ENCODE data around the gene EVC2.

Gene EVC2

DNA sequence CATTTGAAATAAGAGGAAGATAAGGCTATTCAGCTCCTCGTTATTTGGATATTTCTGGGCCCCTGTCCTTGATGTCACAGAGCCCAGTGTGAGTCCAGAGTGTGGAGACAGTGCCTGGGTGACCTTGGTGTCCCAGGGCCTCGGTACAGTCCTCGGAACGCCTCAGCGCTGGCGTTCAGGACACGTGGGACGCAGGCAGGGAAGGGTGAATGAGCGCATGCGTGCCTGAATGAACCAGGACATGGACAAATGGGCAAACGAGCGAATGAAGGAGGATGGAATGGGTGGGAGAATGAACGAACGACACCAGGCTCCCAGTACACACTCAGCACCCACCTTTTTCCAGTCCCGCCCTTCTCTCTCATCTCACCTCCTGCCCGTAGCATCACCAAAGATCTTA, 46.8 kb upstream of the EVC2 start:
- no peak for TF ChIP-seq CTCF (IDR thresholded peaks at IDR 0.05)
- TF ChIP-seq ZFX (IDR thresholded peaks at IDR 0.05; ENCODE audit: borderline replicate concordance), result no peak
- H3K27ac ChIP-seq, result no peak overlapping the region

DNA sequence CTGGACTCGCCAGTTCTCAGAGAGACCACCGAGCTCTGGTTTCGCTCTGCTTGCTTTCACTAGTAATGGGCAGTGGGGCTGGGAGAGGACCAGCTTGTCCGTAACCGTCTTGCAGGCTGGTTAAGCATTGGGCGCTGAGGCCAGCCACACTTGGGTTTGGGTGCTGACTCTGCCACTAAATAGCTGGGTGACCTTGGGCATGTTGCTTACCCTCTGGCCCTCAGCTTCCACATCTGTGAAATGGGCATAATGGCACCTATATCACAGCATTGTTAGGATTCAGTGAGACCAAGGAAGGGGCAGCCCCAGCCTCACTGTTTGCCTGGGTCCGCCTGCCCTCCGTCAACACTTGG, 46.1 kb upstream of the EVC2 start:
- TF ChIP-seq CTCF (IDR thresholded peaks at IDR 0.05), result no peak
- TF ChIP-seq ZFX (IDR thresholded peaks at IDR 0.05; ENCODE audit: borderline replicate concordance), result no peak
- no peak overlapping the region for H3K27ac ChIP-seq

DNA sequence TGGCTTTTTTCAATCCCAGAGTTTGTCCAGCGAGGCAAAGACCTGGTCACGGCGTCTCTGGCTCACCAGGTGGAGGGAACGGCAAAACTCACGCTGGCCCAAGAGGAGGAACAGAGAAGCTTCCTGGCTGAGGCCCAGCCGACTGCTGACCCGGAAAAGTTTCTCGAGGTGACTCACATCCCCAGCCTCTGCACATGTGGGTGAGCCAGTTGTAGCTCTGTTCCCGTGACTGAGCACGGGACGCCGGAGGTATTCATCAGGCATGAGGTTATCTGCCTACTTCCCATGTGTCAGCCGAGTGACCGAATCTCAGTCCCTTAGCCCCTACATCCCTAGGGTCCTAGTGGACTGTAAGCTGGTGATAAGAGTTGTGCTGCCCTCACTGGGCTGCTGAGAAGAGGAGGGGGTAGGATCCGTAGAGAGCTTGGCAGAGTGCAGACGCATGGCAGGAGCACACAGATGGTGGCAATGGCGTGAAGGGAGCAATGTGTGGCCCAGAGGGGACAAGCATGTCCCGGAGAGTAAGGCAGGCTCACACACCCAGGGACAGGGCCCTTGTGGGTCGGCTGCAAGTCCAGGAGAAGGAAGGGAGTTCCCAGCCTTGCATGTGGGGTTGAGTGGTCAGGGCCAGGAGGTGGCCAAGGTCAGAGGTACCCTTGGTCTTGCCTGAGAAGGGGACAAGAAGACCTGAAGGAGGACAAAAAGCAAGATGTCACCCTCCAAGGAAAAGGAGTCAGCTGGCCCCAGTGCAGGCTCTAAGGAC, 45.6 kb upstream of the EVC2 start:
- H3K27ac ChIP-seq, result no peak overlapping the region
- TF ChIP-seq CTCF (IDR thresholded peaks at IDR 0.05) (no peak), ZFX (IDR thresholded peaks at IDR 0.05; ENCODE audit: borderline replicate concordance) (no peak)

DNA sequence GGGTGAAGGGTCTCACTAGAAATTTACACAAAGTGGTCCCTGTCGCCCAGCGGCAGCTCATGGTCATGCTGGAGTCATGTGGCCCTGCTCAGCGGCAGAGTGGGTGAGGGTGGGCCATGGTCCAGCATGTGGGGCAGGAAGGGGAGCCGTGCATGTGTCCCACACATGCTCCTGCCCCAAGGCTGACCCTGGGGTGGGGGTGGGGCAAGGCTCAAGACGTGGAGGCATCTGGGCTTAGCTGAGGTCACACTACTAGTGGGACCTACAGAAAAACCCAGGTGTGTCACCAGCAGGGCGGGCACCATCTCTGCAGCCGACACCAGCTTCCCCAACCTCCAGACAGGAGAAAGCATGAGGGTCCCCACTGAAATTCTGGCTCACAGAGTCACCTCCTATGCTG, 45.0 kb upstream of the EVC2 start:
- no peak overlapping the region for H3K27ac ChIP-seq
- TF ChIP-seq CTCF (IDR thresholded peaks at IDR 0.05) (no peak), ZFX (IDR thresholded peaks at IDR 0.05; ENCODE audit: borderline replicate concordance) (no peak)

DNA sequence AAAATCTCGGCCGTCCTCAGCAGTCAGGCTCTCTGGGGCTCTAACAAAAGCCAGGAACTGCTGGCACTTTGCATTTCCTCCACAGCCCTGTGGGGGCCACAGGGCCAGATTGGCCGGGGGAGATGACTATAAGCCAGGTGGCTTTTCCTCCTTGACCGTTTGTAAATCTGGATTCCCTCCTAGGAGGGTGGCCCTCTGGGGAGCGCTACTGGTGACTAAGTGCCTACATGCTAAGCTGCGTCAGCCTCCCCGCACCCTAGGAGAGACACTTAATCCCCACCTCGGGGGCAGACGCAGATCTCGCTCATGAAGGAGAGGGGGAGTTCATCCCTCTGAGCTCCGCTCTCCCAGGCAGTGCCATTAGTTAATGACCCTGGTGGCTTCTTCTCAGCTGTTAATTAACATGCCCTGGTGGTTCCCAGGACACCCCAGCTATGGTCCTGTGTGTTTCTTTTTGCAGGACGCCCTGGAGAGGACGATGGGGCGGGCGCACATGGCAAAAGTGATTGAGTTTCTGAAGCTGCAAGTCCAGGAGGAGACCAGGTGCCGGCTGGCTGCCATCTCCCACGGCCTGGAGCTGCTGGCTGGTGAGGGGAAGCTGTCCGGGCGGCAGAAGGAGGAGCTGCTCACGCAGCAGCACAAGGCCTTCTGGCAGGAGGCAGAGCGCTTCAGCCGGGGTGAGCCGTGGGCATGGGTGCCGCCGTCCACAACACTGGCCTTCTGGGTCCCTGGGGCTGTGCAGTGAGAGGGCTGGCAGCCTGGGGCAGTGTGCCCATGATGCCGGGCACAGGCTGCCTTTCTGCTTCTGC, 44.2 kb upstream of the EVC2 start:
- no peak for TF ChIP-seq ZFX (IDR thresholded peaks at IDR 0.05; ENCODE audit: borderline replicate concordance)
- TF ChIP-seq CTCF (IDR thresholded peaks at IDR 0.05), result no peak
- H3K27ac ChIP-seq, result no peak overlapping the region

DNA sequence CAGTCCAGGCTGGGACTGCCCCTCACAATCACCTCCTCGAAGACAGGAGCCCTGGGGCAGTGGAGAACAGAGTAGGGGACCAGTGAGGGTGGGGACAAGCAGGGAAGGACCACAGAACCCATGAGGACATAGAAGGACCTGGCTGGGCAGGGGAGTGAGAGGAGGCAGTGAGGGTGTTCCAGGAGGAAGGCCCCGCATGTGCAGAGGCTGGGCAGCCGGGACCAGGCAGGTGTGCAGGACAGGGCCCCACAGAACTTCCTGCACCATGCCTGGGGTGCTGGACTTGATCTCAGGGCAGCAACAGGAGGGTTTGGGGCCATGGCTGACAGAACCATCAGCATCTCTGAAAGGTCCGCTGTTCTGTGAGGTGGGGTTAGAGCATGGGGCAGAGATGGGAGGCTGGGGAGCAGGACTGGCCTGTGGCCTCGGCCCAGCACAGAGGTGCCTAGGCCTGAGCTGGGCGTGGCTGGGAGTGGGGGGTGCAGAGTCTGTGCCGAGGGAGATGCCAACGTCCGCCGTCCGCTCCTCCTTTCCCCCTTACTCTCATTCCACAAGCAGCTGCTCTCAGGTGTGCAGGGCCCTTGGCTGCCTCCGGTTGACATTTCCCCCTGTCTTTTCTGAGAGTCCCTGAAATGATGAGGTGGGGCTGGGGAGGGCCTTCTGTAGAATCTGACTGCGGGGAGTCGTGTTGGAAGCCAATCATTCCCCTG, 43.5 kb upstream of the EVC2 start:
- TF ChIP-seq ZFX (IDR thresholded peaks at IDR 0.05; ENCODE audit: borderline replicate concordance) (no peak), CTCF (IDR thresholded peaks at IDR 0.05) (no peak)
- H3K27ac ChIP-seq, result no peak overlapping the region

Measured in 22Rv1 (cell line).